Right lobe of liver (tissue), 4 donors: Measurements from ENCODE around the gene ALK.
"Not testable (repeated sequence)": the region's sequence is repeated elsewhere in the genome, so short reads cannot be mapped to it uniquely, and the experiment has no call there.

Source experiments
- POLR2A ChIP-seq: fragments of 450-650 bp; IDR thresholded peaks from one replicate; pipeline ENCODE4 v1.6.1; 2017; ENCODE audit warnings: antibody characterized with exemption, mild to moderate bottlenecking
- TF ChIP-seq, protein P1 (sequence below), 4 donors: fragments of 200-600 bp in 3 of 4; fragments of 450-650 bp in 1 of 4; IDR thresholded peaks; one replicate each; pipeline versions ENCODE4 v1.5.1 to v1.8.0; 2016 to 2022; ENCODE audit warnings: antibody characterized with exemption in 4 of 4, mild to moderate bottlenecking in 2 of 4
- donor health status: DM: no; HTN: no; CAD: no.
- donor health status: DM: no; HTN: no; CAD: no.
- donor health status: DM: no; HTN: yes; CAD: no.

DNA sequence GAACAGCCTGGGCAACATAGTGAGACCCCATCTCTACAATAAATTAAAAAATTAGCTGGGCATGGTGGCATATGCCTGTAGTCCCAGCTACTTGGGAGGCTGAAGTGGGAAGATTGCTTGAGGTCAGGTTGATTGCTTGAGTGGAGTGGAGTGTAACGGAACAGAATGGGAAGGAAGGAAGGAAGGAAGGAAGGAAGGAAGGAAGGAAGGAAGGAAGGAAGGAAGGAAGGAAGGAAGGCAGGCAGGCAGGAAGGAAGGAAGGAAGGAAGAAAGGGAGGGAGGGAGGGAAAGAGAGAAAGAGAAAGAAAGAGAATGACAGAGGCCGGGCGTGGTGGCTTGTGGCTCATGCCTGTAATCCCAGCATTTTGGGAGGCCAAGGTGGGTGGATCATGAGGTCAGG, 170.9 kb downstream of the ALK start:
- TF ChIP-seq, protein P1, sequence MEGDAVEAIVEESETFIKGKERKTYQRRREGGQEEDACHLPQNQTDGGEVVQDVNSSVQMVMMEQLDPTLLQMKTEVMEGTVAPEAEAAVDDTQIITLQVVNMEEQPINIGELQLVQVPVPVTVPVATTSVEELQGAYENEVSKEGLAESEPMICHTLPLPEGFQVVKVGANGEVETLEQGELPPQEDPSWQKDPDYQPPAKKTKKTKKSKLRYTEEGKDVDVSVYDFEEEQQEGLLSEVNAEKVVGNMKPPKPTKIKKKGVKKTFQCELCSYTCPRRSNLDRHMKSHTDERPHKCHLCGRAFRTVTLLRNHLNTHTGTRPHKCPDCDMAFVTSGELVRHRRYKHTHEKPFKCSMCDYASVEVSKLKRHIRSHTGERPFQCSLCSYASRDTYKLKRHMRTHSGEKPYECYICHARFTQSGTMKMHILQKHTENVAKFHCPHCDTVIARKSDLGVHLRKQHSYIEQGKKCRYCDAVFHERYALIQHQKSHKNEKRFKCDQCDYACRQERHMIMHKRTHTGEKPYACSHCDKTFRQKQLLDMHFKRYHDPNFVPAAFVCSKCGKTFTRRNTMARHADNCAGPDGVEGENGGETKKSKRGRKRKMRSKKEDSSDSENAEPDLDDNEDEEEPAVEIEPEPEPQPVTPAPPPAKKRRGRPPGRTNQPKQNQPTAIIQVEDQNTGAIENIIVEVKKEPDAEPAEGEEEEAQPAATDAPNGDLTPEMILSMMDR (IDR thresholded peaks at IDR 0.05): not testable (repeated sequence)
- not testable (repeated sequence) for TF ChIP-seq POLR2A
